ENCODE measurements around the gene GRID1.

DNA sequence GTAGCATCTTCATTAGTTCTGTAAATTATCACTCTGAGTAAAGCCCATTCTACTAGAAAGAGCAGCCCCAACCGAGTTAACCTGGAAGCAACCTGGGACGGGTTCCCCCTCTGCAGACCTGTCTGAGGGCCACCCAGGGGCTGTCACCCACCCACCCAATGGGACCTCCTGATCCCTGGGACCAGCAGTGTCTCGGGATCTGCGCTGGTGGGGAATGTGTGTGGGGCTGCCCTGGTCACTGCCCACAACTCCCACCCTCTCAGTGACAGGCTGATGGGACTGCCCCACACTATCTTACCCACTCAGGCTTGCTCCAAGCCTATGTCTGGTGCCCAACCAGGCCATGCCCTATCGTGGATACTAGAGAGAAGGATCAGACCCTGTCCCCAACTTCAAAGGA lies 215.0 kb downstream of the GRID1 start:
- TF ChIP-seq POLR2AphosphoS5 (IDR thresholded peaks at IDR 0.05; ENCODE audit: low read depth, low read length) (no peak), POLR2A (IDR thresholded peaks at IDR 0.05; ENCODE audit: low read depth, low read length) (no peak), TAF1 (IDR thresholded peaks at IDR 0.05; ENCODE audit: low read depth, low read length) (no peak), POU2F2 (IDR thresholded peaks at IDR 0.05; ENCODE audit: low read depth, low read length) (no peak), SPI1 (IDR thresholded peaks at IDR 0.05; ENCODE audit: low read depth, low read length) (no peak)

All from GM12891 (cell line).